SU-DHL-6 (cell line): ENCODE results near the gene GARIN5B.

ENCODE experiments used
- CTCF ChIP-seq: fragments of 200-600 bp; sonication (generic); IDR thresholded peaks from one replicate; pipeline ENCODE4 v1.5.1; 2017; ENCODE audit warnings: antibody characterized with exemption, mild to moderate bottlenecking, low read length, moderate library complexity; ENCODE audit not compliant: insufficient read depth, poor library complexity, severe bottlenecking
- EZH2phosphoT487 ChIP-seq: fragments of 200-600 bp; sonication (generic), shearing (Covaris generic); conservative IDR thresholded peaks from 2 replicates; pipeline ENCODE4 v1.6.1; 2018; ENCODE audit warnings: mild to moderate bottlenecking, antibody characterized with exemption, low read length, moderate library complexity, mixed read lengths

GRCh38 chr19:55309448-55309847 lies 53.6 kb downstream of the GARIN5B start:
- TF ChIP-seq CTCF: no peak
- no peak for TF ChIP-seq EZH2phosphoT487
